ENCODE data around the gene SPDEF.

Gene SPDEF

DNA sequence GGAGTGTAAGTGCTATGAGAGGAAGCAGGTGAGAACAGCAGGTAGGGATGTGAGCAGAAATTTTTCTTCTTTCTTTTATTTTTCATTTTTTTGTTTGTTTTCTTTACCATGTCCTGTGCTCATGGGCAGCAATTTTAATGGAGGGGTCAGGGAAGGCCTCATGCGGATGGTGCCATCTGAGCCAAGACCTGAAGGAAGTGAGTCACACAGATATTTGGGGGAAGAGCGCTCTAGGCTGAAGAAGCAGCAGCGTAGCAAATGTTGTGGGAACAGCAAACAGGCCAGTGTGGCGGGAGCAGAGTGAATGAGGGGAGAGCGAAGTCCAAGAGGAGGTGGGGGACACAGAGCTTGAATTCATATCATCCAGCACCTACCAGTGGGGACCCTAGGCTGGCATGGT is 12.7 kb downstream of the SPDEF start:
- no peak for DNase-seq

GRCh38 chr6:34540841-34541240 is 15.3 kb downstream of the SPDEF start:
- no peak for DNase-seq

GRCh38 chr6:34540222-34540621 is 15.9 kb downstream of the SPDEF start:
- DNase-seq = no peak

GRCh38 chr6:34539181-34539580 is 16.9 kb downstream of the SPDEF start:
- no peak for DNase-seq

- no peak for DNase-seq
Measured at GRCh38 chr6:34538581-34538980, 17.5 kb downstream of the SPDEF start.

- DNase-seq = no peak
Measured at GRCh38 chr6:34537922-34538550, 18.1 kb downstream of the SPDEF start.

GRCh38 chr6:34536959-34537848 is 18.9 kb downstream of the SPDEF start:
- no peak for DNase-seq

DNA sequence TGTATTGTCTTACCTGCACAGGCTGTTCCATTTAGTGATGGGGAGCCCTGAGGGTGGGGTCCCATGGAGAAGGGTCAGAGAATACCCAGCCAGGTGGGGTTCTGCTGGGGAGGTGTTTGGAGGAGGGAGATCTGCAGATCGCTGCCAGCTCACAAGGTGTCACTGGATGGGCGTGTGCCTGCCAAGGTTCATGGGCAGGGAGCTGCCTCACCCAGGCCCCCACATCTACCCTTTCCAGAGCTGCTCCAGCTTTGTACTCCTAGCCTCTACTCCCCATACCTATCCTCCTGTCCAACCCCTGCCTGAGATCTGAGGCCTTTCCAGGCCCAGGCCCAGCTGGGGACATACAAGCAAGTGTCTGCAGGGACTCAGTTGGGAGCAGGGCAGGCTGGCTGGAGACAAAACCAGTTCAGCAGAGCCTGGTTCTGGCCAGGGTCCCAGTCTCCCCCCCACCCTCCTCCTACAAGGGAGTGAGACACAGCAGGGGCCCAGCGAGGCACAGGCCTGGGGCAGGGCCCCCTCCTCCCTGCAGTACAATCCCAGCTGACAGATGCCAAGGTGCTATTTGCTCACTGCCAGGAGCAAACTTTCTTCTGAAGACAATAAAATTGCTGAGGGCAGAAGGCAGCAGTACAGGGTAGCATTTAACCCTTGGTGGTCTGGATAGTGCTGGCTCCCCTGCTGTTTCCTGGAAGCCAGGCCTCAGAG is 19.7 kb downstream of the SPDEF start:
- DNase-seq = peak; percentile 38

- no peak for DNase-seq
Measured at GRCh38 chr6:34535646-34536045, 20.5 kb downstream of the SPDEF start.

DNA sequence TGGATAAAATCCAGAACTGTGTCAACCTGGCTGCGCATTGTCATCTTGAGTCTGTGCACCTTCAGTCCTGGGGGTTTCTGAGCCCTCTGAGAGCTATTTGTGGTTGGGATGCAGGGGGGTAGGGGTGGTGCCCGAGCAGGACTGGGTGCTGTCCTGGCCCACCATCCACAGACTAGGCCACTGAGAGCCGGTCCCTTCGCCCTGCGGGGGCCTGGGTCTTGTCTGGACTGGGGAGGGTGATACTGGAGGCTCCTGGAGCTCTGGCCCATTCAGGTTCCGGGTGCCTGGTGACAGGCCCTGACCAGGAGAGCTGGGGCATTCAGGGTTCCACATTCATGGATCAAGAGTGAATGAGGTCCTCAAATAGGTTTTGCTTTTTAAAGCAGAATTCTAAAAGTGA is 20.9 kb downstream of the SPDEF start:
- DNase-seq = no peak

- DNase-seq = no peak
Measured at GRCh38 chr6:34534656-34535055, 21.5 kb downstream of the SPDEF start.

DNA sequence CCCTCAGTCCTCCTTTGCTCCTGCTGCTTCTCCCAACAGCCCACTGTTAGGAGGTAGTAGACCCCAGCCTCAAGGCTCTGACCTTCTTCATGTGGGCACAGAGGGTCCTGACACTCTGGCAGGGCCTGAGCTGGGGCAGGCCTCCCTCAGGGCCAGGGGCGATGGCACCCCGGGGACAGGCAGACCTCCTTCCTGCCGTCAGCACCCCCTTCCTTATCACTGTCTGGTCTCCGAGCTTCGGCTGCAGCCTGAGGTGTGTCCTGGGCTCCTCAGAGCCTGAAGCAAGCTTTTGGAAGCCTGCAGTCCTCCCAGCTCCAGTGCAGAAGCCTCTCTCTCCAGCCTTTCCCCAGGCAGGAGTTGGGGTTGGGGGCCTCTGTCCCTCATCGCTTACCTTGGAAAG is 22.0 kb downstream of the SPDEF start:
- DNase-seq = no peak

DNA sequence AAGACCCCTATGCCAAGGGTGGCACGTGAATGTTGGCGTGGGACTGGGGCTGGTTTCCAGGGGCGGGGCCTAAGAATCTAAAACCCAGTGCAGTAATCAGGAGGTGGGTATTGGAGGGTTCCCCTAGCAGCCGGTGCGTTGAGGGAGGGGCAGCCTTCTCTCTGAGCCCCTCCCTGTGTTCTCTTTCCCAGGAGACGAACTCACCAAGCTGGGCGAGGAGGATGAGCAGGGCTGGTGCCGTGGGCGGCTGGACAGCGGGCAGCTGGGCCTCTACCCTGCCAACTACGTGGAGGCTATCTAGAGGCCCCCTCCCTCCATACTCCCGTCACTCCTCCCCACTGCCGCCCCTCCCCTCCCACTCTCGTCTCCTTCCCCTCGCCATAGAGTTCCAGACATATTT is 23.9 kb downstream of the SPDEF start:
- DNase-seq = no peak

GRCh38 chr6:34531580-34532201 is 24.4 kb downstream of the SPDEF start:
- DNase-seq = no peak

DNA sequence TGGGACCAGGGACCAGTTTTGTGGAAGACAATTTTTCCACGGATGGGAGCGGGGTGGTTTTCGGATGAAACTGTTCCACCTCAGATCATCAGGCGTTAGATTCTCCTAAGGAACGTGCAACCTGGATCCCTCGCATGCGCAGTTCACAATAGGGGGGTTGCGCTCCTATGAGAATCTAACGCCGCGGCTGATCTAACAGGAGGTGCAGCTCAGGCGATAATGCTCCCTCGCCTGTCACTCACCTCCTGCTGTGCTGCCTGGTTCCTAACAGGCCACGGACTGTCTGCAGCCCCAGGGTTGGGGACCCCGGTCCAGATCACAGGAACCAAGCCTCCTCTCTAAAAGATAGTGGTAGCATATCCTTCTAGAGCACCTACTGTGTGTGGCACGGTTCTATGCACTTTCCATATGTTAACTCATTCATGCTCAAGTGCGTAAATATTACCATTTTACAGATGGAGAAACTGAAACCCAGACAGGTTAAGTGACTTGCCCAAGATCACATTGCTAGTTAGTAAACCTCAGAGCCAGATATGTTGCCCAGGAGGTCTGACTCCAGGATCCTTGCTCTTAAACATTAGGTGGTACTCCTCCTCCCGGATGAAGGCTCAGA is 25.3 kb downstream of the SPDEF start:
- no peak for DNase-seq

DNA sequence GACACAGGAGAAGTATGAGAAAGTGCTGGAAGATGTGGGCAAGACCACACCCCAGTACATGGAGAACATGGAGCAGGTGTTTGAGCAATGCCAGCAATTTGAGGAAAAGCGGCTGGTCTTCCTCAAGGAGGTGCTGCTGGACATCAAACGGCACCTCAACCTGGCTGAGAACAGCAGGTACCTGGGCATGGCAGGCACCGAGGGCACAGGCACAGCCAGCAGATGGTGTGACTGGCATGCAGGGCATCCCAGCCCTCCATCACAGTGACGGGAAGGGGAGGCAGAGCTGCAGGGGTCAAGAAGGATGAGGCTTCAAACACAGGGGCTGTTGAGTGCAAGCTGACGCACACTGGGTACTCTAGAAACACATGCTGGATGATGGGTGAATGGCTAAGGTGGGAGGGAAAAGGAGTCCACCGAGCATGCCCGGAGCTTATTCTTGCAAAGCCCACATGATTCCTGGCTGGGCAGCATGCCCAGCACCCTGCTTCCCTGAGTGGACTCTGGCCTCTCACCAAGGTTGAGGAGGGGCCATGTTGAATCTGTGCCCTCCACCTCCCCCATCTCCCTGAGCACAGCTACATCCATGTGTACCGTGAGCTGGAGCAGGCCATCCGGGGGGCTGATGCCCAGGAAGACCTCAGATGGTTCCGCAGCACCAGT is 26.3 kb downstream of the SPDEF start:
- peak; percentile 86 for DNase-seq

- no peak for DNase-seq
Measured at GRCh38 chr6:34528996-34529664, 27.0 kb downstream of the SPDEF start.

- no peak for DNase-seq
Measured at GRCh38 chr6:34527751-34528670, 28.1 kb downstream of the SPDEF start.

DNA sequence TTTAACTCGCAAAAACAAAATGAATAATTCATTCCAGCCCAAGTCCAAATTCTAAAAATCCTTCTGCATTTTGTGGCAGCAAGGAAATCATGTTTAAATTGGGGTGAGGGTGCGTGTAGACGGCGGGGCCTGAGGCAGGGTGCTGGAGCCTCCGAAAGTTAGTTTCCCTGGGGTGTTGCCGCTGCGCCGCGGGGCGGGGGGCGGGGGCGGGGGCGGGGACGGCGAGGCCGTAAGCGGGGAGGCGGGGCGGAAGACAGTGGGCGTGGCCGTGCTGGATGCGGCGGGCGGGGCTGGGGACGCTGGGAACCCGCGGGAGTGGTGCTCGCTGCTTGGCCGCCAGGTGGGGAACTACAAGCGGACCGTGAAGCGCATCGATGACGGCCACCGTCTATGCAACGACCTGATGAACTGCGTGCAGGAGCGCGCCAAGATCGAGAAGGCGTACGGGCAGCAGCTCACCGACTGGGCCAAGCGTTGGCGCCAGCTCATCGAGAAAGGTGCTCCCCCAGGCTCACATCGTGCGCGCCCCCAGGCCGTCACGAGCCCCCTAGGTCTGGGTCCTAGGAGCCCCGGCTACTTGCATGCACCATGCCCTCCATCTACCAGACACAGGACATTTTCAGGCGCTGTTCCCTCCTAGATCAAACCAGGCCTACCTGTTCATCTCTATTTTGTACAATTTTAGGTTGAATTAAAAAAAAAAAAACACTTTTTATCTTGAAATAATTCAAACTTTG is 29.0 kb downstream of the SPDEF start:
- peak; percentile 81 for DNase-seq

Measured in NCI-H1092 (cell line).